Activated CD8-positive, alpha-beta T cell treated with anti-CD3 and anti-CD28 coated beads for 36 hours (primary cell): ENCODE data around the gene PRSS36. TPM values are rescaled to one million over a fixed set of nuclear protein-coding genes. Genes with fewer than 3 reads are reported as not detected.
A peak's percentile ranks its signal among the peaks of the same experiment; 100 is the strongest.

ENCODE experiments used
- ATAC-seq: fragments of 200-7000 bp; cut with Tn5 transposase; one replicate; pipeline ENCODE4 v1.10.0; 2021; ENCODE audit warnings: mild to moderate bottlenecking, moderate library complexity
- CTCF ChIA-PET: fragments of 350-600 bp; sonication (Branson Sonifier 250); formaldehyde crosslinking; loops from one replicate; lab custom pipeline; 2021; ENCODE audit warnings: antibody characterized with exemption; lab: Charles Lee
- POLR2A ChIA-PET: fragments of 350-600 bp; sonication (Branson Sonifier 250); formaldehyde crosslinking; loops from one replicate; lab custom pipeline; 2021; ENCODE audit warnings: antibody characterized with exemption; lab: Charles Lee
- DNase-seq: peaks from one replicate; pipeline ENCODE4 v3.0.0-alpha.2; 2020
- H3K27ac Mint-ChIP-seq: one replicate; pipeline ENCODE4 v1.8.0; 2021; ENCODE audit warnings: mild to moderate bottlenecking, mixed read lengths
- H3K27me3 Mint-ChIP-seq: one replicate; pipeline ENCODE4 v1.8.0; 2021; ENCODE audit warnings: mixed read lengths
- H3K36me3 Mint-ChIP-seq: one replicate; pipeline ENCODE4 v1.8.0; 2021; ENCODE audit warnings: low read depth, mixed read lengths
- H3K4me1 Mint-ChIP-seq: one replicate; pipeline ENCODE4 v1.8.0; 2021; ENCODE audit warnings: low read depth, mixed read lengths
- H3K4me3 Mint-ChIP-seq: one replicate; pipeline ENCODE4 v1.8.0; 2021; ENCODE audit warnings: mild to moderate bottlenecking, moderate library complexity, mixed read lengths
- H3K9me3 Mint-ChIP-seq: one replicate; pipeline ENCODE4 v1.8.0; 2021; ENCODE audit warnings: mixed read lengths
- intact Hi-C: fragments of 100-400 bp; cut with micrococcal nuclease; formaldehyde crosslinking; loops from one replicate; pipeline ENCODE4 v1.10.0; 2022
- total RNA-seq, 2 experiments: library from RNA; stranded (reverse); gene quantifications; one replicate each; pipeline ENCODE4 v1.2.3, GENCODE V29; 2021
- TF ChIP-seq, protein P1 (sequence below): fragments of 200-600 bp; IDR thresholded peaks from one replicate; pipeline ENCODE4 v1.8.0; 2022; ENCODE audit warnings: antibody characterized with exemption, mild to moderate bottlenecking

Gene PRSS36
- total RNA-seq, 2 experiments from 2014 or later: 0.18 to 0.72 TPM

DNA sequence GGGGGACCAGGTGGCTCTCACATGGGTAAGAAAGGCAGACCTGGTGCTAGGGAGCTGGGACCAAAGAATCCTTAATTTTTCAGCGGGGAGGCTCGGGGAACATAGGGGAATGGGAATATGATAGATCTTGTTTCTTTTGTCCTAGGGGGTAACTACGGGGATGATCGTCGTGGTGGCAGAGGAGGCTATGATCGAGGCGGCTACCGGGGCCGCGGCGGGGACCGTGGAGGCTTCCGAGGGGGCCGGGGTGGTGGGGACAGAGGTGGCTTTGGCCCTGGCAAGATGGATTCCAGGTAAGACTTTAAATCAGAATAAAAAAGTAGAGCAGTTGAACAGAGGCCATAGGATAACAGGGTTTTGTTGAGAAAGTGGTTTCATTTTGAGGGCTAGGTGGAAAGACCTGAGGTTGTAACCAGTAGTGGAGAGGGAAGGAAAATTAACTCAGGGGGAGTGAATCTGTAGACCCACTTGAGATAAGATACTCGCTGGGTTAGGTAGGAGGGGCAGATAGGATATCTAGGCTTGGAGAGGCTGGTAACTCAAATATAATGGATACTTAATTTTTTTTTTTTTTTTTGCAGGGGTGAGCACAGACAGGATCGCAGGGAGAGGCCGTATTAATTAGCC, 41.1 kb upstream of the PRSS36 start:
- ATAC-seq (no peak), DNase-seq (no peak)
- POLR2A ChIA-PET: interaction anchor here (1.0 to 17.2 kb wide), 8 partner anchors 9 to 687 kb away, joined by 3 to 482 read pairs (median 4); partner anchors contain the start of genes FUS, PYCARD, PYDC1 and ZNF843
- Mint-ChIP-seq H3K9me3 (no peaks in the 10 kb centered on the region), H3K4me1 (peaks cover 77% of the 10 kb centered on the region), H3K27ac (peak overlapping the region; percentile 66), H3K4me3 (no peak overlapping the region), H3K27me3 (no peaks in the 10 kb centered on the region), H3K36me3 (peaks cover 91% of the 10 kb centered on the region)
- intact Hi-C loops: no loop called here
- TF ChIP-seq, protein P1, sequence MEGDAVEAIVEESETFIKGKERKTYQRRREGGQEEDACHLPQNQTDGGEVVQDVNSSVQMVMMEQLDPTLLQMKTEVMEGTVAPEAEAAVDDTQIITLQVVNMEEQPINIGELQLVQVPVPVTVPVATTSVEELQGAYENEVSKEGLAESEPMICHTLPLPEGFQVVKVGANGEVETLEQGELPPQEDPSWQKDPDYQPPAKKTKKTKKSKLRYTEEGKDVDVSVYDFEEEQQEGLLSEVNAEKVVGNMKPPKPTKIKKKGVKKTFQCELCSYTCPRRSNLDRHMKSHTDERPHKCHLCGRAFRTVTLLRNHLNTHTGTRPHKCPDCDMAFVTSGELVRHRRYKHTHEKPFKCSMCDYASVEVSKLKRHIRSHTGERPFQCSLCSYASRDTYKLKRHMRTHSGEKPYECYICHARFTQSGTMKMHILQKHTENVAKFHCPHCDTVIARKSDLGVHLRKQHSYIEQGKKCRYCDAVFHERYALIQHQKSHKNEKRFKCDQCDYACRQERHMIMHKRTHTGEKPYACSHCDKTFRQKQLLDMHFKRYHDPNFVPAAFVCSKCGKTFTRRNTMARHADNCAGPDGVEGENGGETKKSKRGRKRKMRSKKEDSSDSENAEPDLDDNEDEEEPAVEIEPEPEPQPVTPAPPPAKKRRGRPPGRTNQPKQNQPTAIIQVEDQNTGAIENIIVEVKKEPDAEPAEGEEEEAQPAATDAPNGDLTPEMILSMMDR: no peak
- CTCF ChIA-PET: interaction anchor here (0.8 kb wide), 1 partner anchor 99 kb away, joined by 3 read pairs; no protein-coding TSS in a partner anchor

DNA sequence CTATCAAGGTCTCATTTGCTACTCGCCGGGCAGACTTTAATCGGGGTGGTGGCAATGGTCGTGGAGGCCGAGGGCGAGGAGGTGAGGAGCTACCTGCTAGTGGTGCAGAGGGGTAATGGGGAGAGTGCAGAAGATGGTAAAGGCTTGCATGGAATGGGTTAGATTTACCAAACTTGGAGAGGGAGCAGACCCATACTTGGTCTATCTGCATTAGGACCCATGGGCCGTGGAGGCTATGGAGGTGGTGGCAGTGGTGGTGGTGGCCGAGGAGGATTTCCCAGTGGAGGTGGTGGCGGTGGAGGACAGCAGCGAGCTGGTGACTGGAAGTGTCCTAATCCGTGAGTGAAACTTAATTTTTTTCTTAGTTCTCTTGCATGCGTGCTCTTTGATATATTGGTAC, 40.2 kb upstream of the PRSS36 start:
- no peak overlapping the region for H3K4me3 Mint-ChIP-seq
- ATAC-seq: no peak
- CTCF ChIA-PET: interaction anchor here (0.8 to 1.1 kb wide), 2 partner anchors 12 to 98 kb away, joined by 3 to 4 read pairs; partner anchors contain the start of gene PYCARD

DNA sequence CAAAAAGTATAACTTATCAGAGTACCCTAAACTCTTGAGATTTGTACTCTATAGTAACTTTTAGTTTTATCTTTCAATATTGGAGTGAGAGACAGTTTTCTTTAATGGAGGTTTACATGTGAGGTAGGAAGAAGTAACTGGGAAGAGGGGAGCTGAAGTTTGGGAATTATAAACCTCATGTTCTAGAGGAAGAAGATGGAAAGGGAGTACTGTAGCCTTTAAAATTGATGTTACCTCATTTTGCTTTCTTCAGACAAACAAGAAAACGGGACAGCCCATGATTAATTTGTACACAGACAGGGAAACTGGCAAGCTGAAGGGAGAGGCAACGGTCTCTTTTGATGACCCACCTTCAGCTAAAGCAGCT, 39.5 kb upstream of the PRSS36 start:
- Mint-ChIP-seq H3K36me3 (peaks cover 94% of the 10 kb centered on the region), H3K9me3 (no peaks in the 10 kb centered on the region), H3K4me3 (no peak overlapping the region), H3K27ac (peak overlapping the region; percentile 82), H3K4me1 (peaks cover 85% of the 10 kb centered on the region), H3K27me3 (no peaks in the 10 kb centered on the region)
- no peak for ATAC-seq
- ChIA-PET POLR2A (interaction anchor here (1.0 to 17.2 kb wide), 6 partner anchors 8 to 254 kb away, joined by 3 to 482 read pairs (median 4); partner anchors contain the start of genes FUS, PYCARD, PYDC1 and ZNF843), CTCF (interaction anchor here (1.1 kb wide), 1 partner anchor 13 kb away, joined by 4 read pairs; the partner anchor contains the start of gene PYCARD)
- intact Hi-C loops: loop anchor here (10.0 kb wide), 1 partner anchor 685 kb away; the partner anchor contains the start of gene ZNF267
- no peak for DNase-seq
- TF ChIP-seq, protein P1: no peak

More for the DNA sequence above, 40.2 kb upstream of the PRSS36 start:
- H3K4me1 Mint-ChIP-seq: peaks cover 83% of the 10 kb centered on the region
- TF ChIP-seq, protein P1: no peak
- POLR2A ChIA-PET: interaction anchor here (0.7 to 17.2 kb wide), 10 partner anchors 9 to 687 kb away, joined by 3 to 482 read pairs (median 3); partner anchors contain the start of genes FUS, PYCARD, PYDC1 and TRIM72
- peaks cover 94% of the 10 kb centered on the region for H3K36me3 Mint-ChIP-seq
- intact Hi-C loops: no loop called here
- no peaks in the 10 kb centered on the region for H3K27me3 Mint-ChIP-seq
- DNase-seq: no peak
- H3K27ac Mint-ChIP-seq: peak overlapping the region; percentile 66
- H3K9me3 Mint-ChIP-seq: no peaks in the 10 kb centered on the region

DNA sequence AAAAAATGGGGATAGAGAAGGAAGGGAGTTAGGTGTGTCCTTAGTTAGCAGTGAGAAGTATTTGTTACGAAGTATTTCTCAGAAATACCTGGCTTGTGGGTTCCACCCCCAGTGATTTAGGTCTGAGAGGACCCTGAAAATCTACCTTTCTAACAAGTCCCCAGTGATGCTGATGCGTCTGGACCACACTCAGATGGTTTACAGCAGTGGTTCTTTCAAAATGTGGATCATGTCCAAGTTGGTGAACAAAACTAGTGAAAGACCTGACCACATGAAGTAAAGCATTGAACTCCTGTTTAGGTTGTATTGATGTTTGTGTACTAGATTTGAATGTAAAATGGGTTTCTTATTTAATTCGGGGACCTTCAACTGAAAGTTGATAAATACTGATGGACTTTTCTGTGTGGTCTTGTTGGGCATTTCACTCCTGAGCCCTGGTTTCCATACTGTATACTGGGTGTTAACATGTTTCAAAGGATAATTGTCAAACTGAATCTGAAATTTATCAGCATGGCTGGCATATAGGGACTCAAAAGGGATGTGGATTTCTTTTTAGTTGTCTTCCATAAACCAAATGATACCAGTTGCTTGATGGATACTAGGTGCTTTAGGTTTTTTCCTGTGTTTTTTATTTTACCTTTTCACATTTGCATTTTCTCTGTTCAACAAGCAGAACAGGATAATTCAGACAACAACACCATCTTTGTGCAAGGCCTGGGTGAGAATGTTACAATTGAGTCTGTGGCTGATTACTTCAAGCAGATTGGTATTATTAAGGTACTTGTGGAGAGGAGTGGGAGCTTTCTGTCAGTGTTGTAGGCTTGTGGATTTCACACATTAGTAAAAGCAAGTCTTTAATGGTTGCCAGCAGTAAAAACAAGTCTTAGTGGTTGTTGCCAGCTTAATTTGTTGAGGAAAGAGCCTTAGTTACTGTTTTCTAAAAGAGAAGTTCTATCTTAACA, 38.9 kb upstream of the PRSS36 start:
- POLR2A ChIA-PET: interaction anchor here (1.2 to 17.2 kb wide), 7 partner anchors 7 to 270 kb away, joined by 3 to 482 read pairs (median 15); partner anchors contain the start of genes FUS, PYCARD and PYDC1

More for the DNA sequence above, 38.9 kb upstream of the PRSS36 start:
- TF ChIP-seq, protein P1: no peak
- ATAC-seq: peak; percentile 3
- DNase-seq: no peak
- intact Hi-C loops: loop anchor here (10.0 kb wide), 1 partner anchor 686 kb away; the partner anchor contains the start of gene ZNF267
- H3K4me1 Mint-ChIP-seq: peaks cover 86% of the 10 kb centered on the region
- peaks cover 95% of the 10 kb centered on the region for H3K36me3 Mint-ChIP-seq
- CTCF ChIA-PET: interaction anchor here (1.1 kb wide), 1 partner anchor 13 kb away, joined by 4 read pairs; the partner anchor contains the start of gene PYCARD
- peak overlapping the region; percentile 3 for H3K4me3 Mint-ChIP-seq
- H3K9me3 Mint-ChIP-seq: no peaks in the 10 kb centered on the region
- no peaks in the 10 kb centered on the region for H3K27me3 Mint-ChIP-seq
- peak overlapping the region; percentile 82 for H3K27ac Mint-ChIP-seq
